ENCODE data around the gene NAA25. TPM values are rescaled to one million over a fixed set of nuclear protein-coding genes. Genes with fewer than 3 reads are reported as not detected.
"Not testable (repeated sequence)": the region's sequence is repeated elsewhere in the genome, so short reads cannot be mapped to it uniquely, and the experiment has no call there.

The NAA25 gene
- total and polyA plus RNA-seq, 3 donors from 2014 or later, result 15.2 to 31.8 (median 28.2) TPM

DNA sequence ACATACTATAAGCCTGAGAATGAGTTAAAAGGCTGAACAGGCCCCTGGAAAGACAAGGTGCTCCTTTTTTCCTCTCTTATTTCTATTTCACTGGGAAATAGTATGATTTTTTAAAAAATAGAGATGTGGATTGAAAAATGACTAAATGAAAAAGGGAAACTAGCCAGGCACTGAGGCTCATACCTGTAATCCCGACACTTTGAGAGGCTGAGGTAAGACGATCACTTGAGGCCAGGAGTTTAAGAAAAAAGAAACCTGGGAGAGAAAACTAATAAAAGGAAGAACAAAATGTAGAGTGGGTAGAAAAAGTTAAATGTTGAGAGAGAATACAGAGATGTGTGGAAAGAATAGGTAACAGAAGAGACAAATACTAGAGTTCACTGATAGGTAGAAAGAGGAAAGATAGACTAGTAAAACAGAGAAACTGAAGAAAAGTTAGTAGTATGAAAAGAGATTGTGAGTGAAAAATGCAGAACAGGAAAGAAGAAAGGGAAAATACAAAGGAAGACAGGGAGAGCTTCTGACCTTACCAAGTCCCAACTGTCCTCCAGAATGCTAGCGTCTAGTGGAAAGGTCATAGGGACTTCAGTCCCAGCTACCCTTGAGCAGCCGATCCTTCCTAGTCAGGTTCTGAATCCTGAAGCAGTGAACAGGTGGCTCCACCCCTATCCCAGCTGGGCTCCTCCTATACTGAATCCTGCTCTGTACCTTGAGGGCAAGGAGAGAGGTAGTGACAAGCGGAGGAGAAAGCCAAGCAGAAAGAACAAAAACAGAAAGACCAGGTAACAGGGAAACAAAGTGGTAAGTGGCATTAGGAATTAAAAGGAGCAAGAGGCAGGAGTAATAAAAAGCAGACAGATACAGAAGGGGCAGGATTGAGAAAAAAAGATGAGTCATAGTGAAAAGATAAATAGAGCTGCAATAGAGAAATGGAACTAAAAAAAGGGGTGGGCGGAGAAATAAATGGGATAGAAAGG is 102.9 kb downstream of the NAA25 start:
- no peak overlapping the region for H3K4me3 ChIP-seq
- no peaks in the 10 kb centered on the region for H3K27me3 ChIP-seq
- no peaks in the 10 kb centered on the region for H3K9me3 ChIP-seq
- H3K4me1 ChIP-seq, result peaks cover 3% of the 10 kb centered on the region
- no peak for DNase-seq
- intact Hi-C loops (cut with DNase I; ENCODE audit: low total_unique reads), result no loop called here
- H3K36me3 ChIP-seq (ENCODE audit: low read depth, missing control alignments), result no peaks in the 10 kb centered on the region
- WGBS, 2 donors, result 84 to 89% methylated on average over 6 of the region's 6 CpGs
- TF ChIP-seq POLR2A (IDR thresholded peaks at IDR 0.05), result no peak
- TF ChIP-seq, protein P1, sequence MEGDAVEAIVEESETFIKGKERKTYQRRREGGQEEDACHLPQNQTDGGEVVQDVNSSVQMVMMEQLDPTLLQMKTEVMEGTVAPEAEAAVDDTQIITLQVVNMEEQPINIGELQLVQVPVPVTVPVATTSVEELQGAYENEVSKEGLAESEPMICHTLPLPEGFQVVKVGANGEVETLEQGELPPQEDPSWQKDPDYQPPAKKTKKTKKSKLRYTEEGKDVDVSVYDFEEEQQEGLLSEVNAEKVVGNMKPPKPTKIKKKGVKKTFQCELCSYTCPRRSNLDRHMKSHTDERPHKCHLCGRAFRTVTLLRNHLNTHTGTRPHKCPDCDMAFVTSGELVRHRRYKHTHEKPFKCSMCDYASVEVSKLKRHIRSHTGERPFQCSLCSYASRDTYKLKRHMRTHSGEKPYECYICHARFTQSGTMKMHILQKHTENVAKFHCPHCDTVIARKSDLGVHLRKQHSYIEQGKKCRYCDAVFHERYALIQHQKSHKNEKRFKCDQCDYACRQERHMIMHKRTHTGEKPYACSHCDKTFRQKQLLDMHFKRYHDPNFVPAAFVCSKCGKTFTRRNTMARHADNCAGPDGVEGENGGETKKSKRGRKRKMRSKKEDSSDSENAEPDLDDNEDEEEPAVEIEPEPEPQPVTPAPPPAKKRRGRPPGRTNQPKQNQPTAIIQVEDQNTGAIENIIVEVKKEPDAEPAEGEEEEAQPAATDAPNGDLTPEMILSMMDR (IDR thresholded peaks at IDR 0.05), result no peak
- no peak overlapping the region for H3K27ac ChIP-seq

GRCh38 chr12:112004041-112004440 is 104.5 kb downstream of the NAA25 start:
- TF ChIP-seq POLR2A (IDR thresholded peaks at IDR 0.05), result no peak
- TF ChIP-seq, protein P1 (IDR thresholded peaks at IDR 0.05), result no peak
- H3K27me3 ChIP-seq, result no peaks in the 10 kb centered on the region
- H3K36me3 ChIP-seq (ENCODE audit: low read depth, missing control alignments), result no peaks in the 10 kb centered on the region
- no peaks in the 10 kb centered on the region for H3K9me3 ChIP-seq
- H3K4me1 ChIP-seq, result peaks cover 3% of the 10 kb centered on the region
- H3K27ac ChIP-seq, result no peak overlapping the region
- DNase-seq, result no peak
- intact Hi-C loops (cut with DNase I; ENCODE audit: low total_unique reads), result no loop called here
- WGBS, 2 donors, result 96 to 98% methylated on average over 3 of the region's 3 CpGs
- no peak overlapping the region for H3K4me3 ChIP-seq

DNA sequence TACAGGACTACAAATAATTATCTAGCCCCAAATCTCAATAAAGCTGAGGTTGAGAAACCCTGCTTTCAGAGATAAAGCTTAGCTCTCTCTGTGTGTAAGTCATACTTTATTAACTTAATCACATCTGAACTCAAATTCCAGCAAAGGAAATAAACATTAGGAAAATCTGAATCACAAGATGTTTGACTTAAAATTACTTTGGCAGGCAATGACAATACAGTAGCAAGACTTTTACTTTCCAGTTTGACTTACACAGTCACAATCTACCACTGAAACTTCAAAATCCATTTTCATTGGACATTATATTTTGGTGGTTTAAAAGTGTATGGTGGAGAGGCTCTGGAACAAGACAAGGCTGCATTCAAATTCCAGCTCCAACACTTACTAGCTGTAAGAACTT is 107.0 kb downstream of the NAA25 start:
- DNase-seq, result no peak
- TF ChIP-seq POLR2A (IDR thresholded peaks at IDR 0.05), result no peak
- TF ChIP-seq, protein P1 (IDR thresholded peaks at IDR 0.05), result no peak
- no peaks in the 10 kb centered on the region for H3K27me3 ChIP-seq
- no peaks in the 10 kb centered on the region for H3K9me3 ChIP-seq
- intact Hi-C loops (cut with DNase I; ENCODE audit: low total_unique reads), result no loop called here
- no peak overlapping the region for H3K4me3 ChIP-seq
- no peak overlapping the region for H3K27ac ChIP-seq
- H3K36me3 ChIP-seq (ENCODE audit: low read depth, missing control alignments), result no peaks in the 10 kb centered on the region
- peaks cover 3% of the 10 kb centered on the region for H3K4me1 ChIP-seq

- TF ChIP-seq, protein P1 (IDR thresholded peaks at IDR 0.05), result no peak
- TF ChIP-seq POLR2A (IDR thresholded peaks at IDR 0.05), result no peak
- Histone ChIP-seq H3K4me3 (no peak overlapping the region), H3K27me3 (no peaks in the 10 kb centered on the region), H3K9me3 (no peaks in the 10 kb centered on the region), H3K4me1 (peaks cover 1% of the 10 kb centered on the region), H3K36me3 (ENCODE audit: low read depth, missing control alignments) (no peaks in the 10 kb centered on the region), H3K27ac (no peak overlapping the region)
- 78 to 81% methylated on average over 8 of the region's 8 CpGs for WGBS, 2 donors
- DNase-seq, result no peak
- intact Hi-C loops (cut with DNase I; ENCODE audit: low total_unique reads), result no loop called here
Measured at GRCh38 chr12:112000820-112001219, 107.8 kb downstream of the NAA25 start.

DNA sequence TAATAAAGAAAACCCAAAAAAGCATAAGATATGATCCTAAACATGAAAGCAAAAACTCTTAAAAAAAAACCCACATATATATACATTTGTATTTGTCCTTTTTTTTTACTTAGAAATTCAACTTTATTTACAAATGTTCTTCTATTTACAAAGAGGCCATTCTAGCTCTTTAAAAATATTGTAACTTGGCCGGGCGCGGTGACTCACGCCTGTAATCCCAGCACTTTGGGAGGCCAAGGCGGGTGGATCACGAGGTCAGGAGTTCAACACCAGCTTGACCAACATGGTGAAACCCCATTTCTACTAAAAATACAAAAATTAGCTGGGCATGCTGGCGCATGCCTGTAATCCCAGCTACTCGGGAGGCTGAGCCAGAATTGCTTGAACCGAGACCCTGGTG is 109.5 kb downstream of the NAA25 start:
- H3K36me3 ChIP-seq (ENCODE audit: low read depth, missing control alignments); H3K4me1 ChIP-seq; DNase-seq; H3K27ac ChIP-seq; H3K27me3 ChIP-seq; H3K4me3 ChIP-seq; intact Hi-C loops (cut with DNase I; ENCODE audit: low total_unique reads); H3K9me3 ChIP-seq: not testable (repeated sequence)
- 95 to 98% methylated on average over 9 of the region's 9 CpGs for WGBS, 2 donors
